GM18505 (cell line): Measurements from ENCODE around the gene HDDC2.

ENCODE experiments used
- ATAC-seq: cut with Tn5 transposase; IDR thresholded peaks from one replicate; pipeline ENCODE4 v1.9.1; 2021; ENCODE audit not compliant: unreplicated experiment
- POLR2A ChIP-seq: IDR thresholded peaks from 4 replicates; pipeline ENCODE4 v1.6.1; 2011; ENCODE audit warnings: borderline replicate concordance; ENCODE audit not compliant: insufficient read depth, insufficient read length; ENCODE audit errors: extremely low read depth

The HDDC2 gene

DNA sequence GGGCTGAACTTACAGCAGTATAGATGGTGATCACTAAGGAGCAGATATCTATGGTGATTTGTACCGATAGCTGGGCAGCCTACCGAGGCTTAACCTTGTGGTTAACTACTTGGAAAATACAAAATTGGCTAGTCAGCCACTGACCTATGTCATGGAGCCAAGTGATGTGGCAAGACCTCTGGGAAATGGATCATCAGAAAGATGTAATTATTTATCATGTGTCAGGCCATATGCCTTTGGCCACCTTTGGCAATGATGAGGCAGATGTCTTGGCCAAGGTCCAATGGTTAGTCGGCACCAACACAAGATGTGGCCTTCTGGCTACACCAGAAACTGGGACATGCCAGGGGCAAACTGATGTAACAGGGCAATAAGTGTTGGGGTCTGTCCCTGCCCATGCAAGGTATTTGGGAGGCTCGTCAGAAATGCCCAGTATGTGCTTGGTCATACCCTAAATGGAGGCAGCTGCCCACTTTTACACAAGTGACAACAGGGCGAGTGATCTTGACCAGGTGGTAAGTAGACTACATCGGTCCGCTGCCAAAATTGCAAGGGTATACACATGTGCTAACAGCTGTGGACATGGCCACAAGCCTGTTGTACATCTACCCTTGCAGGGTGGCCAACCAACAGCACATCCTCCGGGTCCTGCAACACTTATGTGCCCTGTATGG lies 30.1 kb downstream of the HDDC2 start:
- no peak for TF ChIP-seq POLR2A
- ATAC-seq = no peak

DNA sequence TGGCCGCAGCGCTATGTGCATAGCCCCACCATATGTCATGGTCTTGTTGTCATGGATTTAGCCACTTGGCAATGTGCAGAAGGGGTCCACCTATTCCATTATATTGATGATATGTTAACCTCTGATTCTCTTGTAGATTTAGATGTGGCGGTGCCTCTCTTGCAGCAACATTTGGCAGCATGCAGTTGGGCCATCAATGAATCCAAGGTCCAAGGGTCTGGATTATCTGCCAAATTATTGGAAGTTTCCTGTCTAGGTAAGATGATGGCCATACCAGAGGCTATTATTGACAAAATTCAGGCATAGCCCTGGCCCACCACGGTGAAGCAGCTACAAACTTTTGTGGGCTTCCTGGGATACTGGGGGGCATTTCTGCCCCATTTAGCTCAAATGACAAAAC lies 31.4 kb downstream of the HDDC2 start:
- TF ChIP-seq POLR2A = no peak
- ATAC-seq = no peak

DNA sequence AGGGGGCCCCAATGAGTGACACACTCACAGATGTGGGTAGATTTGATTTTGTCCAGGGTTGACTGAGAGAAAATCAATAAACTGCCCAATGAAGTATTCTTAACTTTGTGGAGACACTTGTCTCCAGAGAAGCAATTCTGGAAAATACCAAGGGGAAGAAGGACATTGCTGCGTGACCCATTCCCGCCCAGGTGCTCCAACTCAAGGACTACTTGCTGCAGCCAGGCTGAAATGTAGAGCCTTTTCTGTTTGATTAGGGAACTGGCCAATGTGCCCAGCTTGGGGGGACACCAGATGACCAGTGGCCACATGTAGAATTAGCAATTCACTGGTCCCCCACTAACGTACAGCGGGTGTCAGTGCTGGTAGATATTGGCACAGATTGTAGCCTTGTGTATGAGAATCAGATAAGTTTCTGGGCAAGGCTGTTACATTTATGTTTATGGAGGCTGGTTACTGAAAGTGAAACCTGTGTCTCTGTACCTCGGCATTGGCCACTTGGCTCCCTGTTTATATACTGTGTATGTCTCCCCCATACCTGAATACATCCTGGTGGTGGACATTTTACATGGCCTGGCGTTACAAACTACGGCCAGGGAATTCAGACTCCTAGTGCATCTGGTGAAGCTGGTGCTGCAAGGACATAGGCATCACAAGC lies 32.3 kb downstream of the HDDC2 start:
- ATAC-seq = no peak
- no peak for TF ChIP-seq POLR2A

DNA sequence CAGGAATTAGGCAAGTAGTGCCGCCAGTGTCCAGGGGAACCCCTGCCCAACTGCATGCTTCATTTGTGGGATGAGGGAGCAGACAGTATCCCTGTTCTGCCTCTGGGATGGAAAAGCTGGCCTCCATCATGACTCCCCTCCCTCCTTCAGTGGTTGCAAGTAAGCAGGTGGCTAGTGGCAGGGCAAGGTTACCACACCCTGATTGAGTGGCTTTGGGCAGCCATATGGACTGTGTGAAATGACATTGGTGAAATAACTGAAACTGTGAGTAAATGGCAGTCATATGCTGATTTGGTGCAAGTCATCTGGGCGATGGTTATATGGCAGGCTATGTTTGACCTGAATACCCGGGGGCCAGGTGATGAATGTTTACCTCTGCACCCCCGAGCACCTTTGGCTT lies 33.0 kb downstream of the HDDC2 start:
- TF ChIP-seq POLR2A = no peak
- ATAC-seq = no peak

DNA sequence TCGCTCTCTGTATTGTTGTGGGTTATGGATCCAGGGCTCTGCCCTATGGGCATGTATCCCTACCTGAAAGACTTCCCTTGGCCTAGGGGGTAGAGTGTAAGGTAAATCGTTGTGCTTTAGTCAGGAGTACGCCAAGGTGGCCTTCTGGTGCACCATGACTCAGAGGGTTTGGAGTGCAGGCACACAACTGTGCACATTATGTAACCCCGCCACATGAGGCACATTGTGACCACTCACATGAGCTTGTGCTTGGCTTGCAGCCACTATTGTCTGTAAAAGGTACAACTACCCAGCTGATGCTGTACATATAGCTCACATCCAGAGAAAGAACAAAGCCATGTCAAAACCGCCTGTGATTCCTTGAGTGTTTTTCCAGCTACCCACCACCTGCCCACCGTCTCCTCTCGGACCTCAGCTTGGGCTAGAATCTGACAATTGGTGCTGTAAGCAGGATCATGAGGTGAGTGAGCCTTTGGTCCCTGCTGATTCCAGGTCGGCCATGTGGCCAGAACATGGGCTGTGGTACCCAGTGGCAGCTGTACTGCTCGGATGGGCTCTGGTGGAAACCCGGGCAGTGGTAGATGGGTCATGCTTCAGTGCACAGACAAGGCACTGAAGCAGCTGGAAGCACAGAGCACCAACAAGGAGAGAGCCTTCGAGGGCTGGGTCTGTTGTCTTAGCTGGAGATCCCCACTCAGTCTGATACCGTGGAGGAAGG lies 33.8 kb downstream of the HDDC2 start:
- no peak for TF ChIP-seq POLR2A
- no peak for ATAC-seq

DNA sequence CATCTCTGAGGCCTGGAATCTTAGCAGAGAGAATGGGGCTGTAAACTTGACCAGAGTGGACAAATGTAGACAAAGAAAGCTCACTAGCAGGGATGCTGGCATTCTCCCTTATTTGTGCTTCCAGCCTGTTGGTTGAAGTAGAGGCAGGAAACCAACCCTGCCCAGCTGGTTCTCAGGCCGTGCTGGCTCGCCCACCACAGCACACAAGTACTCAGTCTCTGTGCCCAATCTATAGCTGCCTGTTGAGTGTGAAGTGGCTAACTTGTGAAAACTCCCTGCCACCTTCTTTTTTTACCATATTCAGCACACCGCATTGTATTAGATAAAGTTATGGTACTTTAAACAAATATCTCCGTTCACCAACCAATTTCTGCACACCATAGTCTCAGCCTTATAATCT lies 37.3 kb downstream of the HDDC2 start:
- no peak for ATAC-seq
- no peak for TF ChIP-seq POLR2A

DNA sequence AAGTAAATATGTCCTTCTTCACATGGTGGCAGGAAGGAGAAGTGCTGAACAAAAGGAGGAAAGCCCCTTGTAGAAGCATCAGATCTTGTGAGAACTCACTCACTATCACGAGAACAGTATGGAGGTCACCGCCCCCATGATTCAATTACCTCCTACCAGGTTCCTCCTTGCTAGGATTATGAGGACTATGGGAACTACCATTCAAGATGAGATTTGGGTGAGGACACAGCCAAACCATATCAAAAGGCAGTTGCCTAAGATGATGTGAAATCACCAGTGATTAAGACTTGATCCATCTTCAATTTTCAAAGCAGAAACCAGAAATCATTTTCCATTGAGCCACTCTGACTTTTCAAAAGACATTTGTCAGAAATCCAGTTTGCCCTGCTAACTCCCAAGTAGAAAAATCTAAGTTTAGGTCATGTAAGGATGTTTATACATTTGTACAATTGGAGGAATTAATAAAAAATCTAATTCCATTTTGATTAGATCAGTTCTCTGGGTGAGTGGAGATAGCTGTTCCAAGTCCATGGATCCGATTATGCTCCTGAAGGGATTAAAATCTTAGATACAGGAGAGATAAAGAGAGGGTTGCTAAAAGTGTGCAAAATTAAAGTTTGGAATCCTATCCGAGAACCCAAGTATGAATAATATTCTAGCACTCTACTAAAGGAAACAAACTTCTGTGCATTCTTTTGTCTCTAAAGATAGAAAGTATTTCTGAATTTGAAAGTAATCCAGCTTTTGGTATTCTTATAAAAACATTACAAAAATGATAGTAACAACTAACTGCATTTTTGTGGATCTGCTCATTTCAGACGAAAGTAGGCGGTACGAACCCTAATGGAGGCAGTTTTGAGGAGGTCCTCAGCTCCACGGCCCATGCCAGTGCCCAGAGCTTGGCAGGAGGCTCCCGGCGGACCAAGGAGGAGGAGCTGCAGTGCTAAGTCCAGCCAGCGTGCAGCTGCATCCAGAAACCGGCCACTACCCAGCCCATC lies 39.5 kb downstream of the HDDC2 start:
- TF ChIP-seq POLR2A = no peak
- no peak for ATAC-seq

DNA sequence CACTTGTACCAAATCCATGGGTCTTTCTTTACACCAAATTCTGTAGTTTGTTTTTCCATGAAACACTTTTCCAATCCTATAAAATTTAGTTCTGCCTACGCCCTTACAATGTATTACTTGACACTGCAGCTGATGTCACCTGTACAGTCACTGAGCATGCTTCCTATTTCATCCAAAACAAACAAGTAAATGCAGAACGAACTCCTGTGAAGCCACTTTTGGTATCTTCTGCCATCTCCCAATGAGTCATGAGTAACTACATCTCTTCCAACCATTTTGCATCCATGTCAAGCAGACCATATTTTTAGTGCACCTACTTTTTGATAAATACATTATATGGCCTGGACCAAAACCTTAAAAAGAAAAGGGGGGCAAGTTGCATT lies 42.4 kb downstream of the HDDC2 start:
- TF ChIP-seq POLR2A = no peak

DNA sequence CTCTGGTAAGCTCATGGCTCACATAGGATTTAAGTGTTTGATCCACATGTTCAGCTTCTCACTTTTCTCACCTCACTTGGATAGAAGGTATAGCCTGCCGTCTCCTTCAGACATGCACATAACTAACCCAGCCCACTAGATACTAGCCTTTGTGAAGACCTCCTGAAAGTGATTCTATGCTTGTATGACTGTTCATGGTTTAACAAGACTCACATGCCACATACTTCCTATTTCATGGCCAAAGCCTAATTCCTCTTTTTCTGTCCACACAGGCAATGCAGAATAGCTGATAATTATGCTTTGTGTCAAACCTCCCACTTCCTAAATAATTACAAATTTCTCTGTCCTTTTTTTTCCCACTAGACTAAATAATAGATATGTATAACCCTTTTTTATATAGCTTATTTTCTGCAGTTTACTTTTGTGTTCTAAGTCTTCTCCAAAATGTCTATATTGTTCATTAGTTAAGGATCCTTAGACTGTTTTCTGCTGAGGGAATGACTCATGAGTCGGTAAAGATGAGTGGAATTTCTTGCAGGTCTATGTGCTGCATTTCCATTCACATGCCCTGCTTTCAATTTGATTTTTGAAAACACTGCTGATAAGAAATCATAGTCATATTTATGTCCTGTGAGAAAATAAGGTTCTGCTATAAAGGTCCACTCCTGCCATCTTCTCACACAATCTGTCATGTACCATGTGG lies 43.0 kb downstream of the HDDC2 start:
- peak; percentile 56 for ATAC-seq
- no peak for TF ChIP-seq POLR2A

More for the DNA sequence above, 42.4 kb downstream of the HDDC2 start:
- no peak for ATAC-seq

DNA sequence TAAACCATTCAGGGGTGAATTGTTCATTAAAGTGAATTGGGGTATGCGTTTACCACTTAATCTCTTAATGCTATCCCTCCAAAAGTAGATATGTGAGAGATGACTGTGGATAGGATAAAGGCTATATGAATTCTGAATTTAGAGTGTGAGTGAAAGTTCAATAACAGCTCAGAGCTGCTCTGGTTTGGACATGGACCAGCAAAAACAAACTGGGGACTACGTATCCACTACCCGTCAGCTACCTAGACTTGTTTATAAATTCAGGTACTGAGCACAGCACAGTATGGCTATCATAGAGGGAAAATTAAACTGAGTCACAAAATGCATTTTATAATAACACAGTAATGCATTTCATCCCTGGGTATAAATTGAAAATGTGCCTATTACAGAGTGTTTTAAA lies 44.4 kb downstream of the HDDC2 start:
- no peak for TF ChIP-seq POLR2A
- ATAC-seq = no peak

DNA sequence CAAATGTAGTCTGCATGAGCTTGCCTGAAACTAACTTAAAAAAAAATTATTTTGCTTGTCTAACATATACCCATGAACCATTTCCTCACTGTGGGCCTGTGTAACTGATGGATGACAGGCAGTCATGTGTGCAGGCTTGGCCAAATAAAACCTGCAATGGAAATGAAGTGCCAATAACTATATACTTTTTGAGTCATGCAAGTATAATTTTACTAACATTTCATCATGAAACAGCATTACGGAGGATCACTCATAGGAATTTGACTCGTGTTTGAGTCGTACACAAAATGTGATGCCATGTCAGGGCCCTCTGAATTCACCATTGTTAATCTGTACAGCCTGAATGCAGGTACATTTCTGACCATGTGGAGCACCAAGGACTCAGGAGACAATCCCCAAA lies 46.6 kb downstream of the HDDC2 start:
- ATAC-seq = no peak
- no peak for TF ChIP-seq POLR2A

DNA sequence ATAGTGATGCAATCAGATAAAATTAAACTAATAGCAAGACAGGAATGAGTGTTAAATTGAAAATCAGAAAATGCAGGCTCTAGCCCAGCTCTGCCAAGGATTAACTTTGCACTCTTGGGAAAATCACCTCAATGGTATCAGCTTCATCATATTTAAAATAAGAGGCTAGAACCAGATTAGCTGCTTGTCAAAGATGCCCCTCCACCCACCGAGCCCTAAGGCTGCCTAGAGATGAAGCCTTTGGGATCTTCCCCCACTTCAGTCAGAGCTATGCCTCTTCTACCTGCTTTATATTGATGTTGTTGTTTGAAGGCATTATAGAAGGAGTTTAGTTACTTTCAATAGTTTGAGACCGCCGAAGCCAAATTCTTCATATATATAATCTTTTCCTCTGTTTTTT lies 47.4 kb downstream of the HDDC2 start:
- no peak for TF ChIP-seq POLR2A
- no peak for ATAC-seq

DNA sequence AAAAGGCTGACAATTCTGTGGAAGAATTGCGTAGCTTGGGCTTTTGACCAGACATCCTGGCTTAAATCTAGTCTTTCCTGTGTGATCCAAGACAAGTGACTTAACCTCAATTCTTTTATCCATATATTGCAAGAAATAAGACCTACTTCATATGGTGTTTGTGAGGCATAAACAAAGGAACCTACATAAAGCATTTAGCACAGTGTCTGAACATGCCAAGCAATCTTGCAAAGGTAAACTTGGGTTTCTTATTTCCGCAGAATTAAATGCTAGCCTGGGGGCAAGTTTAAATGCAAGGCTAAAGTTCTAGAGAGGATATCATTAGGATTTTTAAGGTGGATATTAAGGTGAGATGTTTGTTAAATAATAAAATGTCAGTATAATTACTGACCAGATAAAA lies 47.9 kb downstream of the HDDC2 start:
- ATAC-seq = no peak
- TF ChIP-seq POLR2A = no peak

DNA sequence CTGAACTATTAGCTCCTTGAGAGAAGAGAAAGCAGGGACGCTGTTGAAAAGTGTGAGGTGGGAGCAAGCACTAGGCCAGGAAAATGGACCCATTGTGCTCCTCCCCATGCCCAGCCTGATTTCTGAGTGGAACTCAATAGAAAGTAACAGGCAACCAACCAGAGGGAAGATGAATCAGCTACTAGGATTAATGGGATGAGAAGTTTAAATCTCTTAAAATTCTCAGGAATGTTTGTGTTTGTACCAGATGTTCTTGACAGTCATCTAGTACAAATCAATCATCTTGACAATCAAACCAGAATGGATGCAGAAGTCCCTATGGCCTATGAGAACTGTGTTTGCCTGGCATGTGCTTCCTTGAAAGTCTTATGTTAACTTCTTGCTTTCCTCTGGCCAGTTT lies 48.9 kb downstream of the HDDC2 start:
- ATAC-seq = no peak
- no peak for TF ChIP-seq POLR2A
